GM10266 (cell line): ENCODE measurements around the gene MTG2.

Source experiments
- DNase-seq: peaks from one replicate; pipeline ENCODE4 v3.0.0; 2012; ENCODE audit errors: extremely low spot score
- CTCF ChIP-seq: IDR thresholded peaks from 2 replicates; pipeline ENCODE4 v1.5.1; 2012; ENCODE audit warnings: mild to moderate bottlenecking, low read depth; ENCODE audit not compliant: control insufficient read depth, insufficient read depth; ENCODE audit errors: missing control alignments

Gene MTG2

GRCh38 chr20:62243106-62243505 lies 60.3 kb downstream of the MTG2 start:
- no peak for DNase-seq
- TF ChIP-seq CTCF = no peak

- no peak for TF ChIP-seq CTCF
- no peak for DNase-seq
Measured at GRCh38 chr20:62243906-62244515, 61.2 kb downstream of the MTG2 start.

- TF ChIP-seq CTCF = no peak
- DNase-seq = no peak
Measured at GRCh38 chr20:62244644-62245108, 61.8 kb downstream of the MTG2 start.

- no peak for DNase-seq
- no peak for TF ChIP-seq CTCF
Measured at GRCh38 chr20:62245911-62246280, 63.1 kb downstream of the MTG2 start.

- DNase-seq = no peak
- TF ChIP-seq CTCF = no peak
Measured at GRCh38 chr20:62246431-62246830, 63.6 kb downstream of the MTG2 start.

- no peak for DNase-seq
- no peak for TF ChIP-seq CTCF
Measured at GRCh38 chr20:62246872-62247652, 64.2 kb downstream of the MTG2 start.
